ENCODE data around the gene CXADR. TPM values are rescaled to one million over a fixed set of nuclear protein-coding genes. Genes with fewer than 3 reads are reported as not detected.

Gene CXADR
- total RNA-seq, 1 experiment from 2014 or later: 14.3 TPM

GRCh38 chr21:17539743-17540341, 27.0 kb downstream of the CXADR start:
- DNase-seq (ENCODE audit: low read depth): no peak

- DNase-seq (ENCODE audit: low read depth): no peak
Measured at GRCh38 chr21:17540530-17540929, 27.7 kb downstream of the CXADR start.

GRCh38 chr21:17542371-17543011, 29.6 kb downstream of the CXADR start:
- no peak for DNase-seq (ENCODE audit: low read depth)

- DNase-seq (ENCODE audit: low read depth): no peak
Measured at GRCh38 chr21:17545007-17545406, 32.2 kb downstream of the CXADR start.

- DNase-seq (ENCODE audit: low read depth): no peak
Measured at GRCh38 chr21:17548262-17548661, 35.4 kb downstream of the CXADR start.

DNA sequence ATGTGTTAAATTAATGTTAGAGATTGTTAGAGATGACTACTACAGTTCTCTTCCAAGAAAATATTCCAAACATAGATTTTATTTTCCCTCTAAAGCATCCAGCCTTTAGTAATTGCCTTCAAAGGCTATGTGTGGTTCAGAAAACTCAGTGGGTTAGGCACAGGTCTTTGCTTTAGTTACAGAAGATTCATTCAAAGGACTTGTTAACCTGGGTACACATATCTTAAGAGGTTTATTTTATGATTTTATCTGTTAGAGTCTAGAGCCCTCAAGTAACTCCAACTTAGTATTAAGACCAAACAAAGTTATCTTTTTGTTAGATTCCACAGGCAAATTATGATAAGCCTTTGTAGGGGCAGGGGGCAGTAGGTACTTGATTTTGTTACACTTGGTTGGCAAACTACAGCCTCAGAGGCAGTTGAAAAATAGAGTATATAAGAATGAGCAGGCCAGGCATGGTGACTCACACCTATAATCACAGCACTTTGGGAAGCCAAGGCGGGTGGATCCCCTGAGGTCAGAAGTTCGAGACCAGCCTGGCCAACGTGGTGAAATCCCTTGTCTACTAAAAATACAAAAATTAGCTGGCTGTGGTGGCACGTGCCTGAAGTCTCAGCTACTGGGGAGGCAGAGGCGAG, 37.9 kb downstream of the CXADR start:
- DNase-seq (ENCODE audit: low read depth): peak; percentile 28

DNA sequence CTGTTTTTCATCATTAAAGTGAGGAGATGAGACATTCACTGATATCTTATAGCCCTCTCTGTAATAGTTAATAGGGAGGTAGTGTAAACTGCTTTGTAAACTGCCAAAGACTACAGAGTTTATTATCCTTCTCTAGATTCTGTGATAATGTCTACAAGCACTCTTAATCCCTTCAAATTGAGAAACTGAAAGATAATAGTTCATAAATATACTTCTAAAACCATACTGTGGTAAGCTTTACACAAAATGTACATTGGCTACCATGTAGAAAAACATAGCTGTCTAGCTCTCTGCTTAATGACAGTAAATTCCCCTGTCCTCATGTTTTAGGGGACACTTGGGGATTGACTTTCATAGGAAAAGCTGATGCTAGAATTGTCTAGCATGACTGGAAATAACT, 39.6 kb downstream of the CXADR start:
- no peak for DNase-seq (ENCODE audit: low read depth)

GRCh38 chr21:17554120-17554519, 41.3 kb downstream of the CXADR start:
- DNase-seq (ENCODE audit: low read depth): no peak

GRCh38 chr21:17554679-17555465, 42.0 kb downstream of the CXADR start:
- peak; percentile 32 for DNase-seq (ENCODE audit: low read depth)

GRCh38 chr21:17560377-17561025, 47.7 kb downstream of the CXADR start:
- no peak for DNase-seq (ENCODE audit: low read depth)

DNA sequence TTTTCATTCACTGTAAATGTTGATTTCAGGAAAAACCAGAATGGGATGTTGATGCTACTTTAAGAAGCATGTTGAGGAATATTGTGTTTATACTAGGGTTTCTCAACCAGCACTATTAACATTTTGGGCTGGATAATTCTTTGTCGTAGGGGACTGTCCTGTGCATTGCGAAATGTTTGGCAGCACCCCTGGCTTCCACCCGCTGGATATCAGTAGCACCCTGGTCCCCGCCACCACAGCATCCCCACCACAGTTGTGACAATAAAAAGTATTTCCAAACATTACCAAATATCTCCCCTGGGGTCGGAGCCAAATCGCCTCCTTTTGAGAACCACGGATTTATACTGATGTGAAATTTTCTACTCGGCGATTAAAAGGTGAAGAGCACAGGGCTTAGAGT, 57.9 kb downstream of the CXADR start:
- DNase-seq (ENCODE audit: low read depth): no peak

- no peak for DNase-seq (ENCODE audit: low read depth)
Measured at GRCh38 chr21:17572431-17572830, 59.6 kb downstream of the CXADR start.

- DNase-seq (ENCODE audit: low read depth): no peak
Measured at GRCh38 chr21:17575076-17575475, 62.2 kb downstream of the CXADR start.

GRCh38 chr21:17576080-17576835, 63.4 kb downstream of the CXADR start:
- no peak for DNase-seq (ENCODE audit: low read depth)

DNA sequence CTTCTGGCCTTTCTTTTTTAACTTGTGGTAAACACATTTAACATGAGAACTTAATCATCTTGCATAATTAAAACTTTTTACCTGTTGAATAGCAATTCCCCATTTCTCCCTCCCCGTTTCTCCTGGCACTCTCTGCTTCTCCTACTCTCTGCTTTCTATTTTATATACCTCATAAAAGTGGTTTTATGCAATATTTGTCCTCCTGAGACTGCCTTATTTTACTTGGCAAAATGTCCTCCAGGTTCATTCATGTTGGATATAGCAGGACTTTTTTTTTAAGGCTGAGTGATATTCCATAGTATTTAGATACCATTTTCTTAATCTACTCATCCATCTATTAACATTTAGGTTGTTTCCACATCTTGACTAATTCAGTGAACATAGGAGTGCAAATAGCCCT, 64.9 kb downstream of the CXADR start:
- no peak for DNase-seq (ENCODE audit: low read depth)

GRCh38 chr21:17578162-17578561, 65.3 kb downstream of the CXADR start:
- no peak for DNase-seq (ENCODE audit: low read depth)

- DNase-seq (ENCODE audit: low read depth): no peak
Measured at GRCh38 chr21:17578876-17579275, 66.0 kb downstream of the CXADR start.

GRCh38 chr21:17580319-17580718, 67.5 kb downstream of the CXADR start:
- no peak for DNase-seq (ENCODE audit: low read depth)

DNA sequence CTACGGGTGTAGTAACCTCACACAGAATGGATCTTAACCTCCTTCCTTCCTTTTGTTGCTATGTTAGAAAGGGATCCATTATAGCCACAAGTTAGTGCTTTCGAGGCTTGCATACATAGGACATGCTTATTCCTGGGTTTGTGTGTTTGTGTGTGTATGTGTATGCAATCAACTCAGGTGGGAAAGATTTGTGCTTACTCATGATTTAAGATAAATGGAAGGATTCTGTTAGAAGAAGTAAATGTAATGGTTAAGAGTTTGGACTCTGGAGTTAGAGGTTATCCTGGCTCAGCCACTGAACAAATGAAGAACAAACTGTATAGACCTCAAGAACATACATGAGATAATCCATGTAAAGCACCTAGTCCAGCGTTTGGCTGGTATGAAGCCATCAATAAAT, 71.1 kb downstream of the CXADR start:
- no peak for DNase-seq (ENCODE audit: low read depth)

GRCh38 chr21:17585875-17586450, 73.1 kb downstream of the CXADR start:
- peak; percentile 42 for DNase-seq (ENCODE audit: low read depth)

All from HT1080 (cell line).